Measurements from ENCODE around the gene SH3GLB1. TPM values are rescaled to one million over a fixed set of nuclear protein-coding genes. Genes with fewer than 3 reads are reported as not detected.

The SH3GLB1 gene
- total RNA-seq, 2 experiments from 2014 or later = 46.1 to 47.3 TPM

DNA sequence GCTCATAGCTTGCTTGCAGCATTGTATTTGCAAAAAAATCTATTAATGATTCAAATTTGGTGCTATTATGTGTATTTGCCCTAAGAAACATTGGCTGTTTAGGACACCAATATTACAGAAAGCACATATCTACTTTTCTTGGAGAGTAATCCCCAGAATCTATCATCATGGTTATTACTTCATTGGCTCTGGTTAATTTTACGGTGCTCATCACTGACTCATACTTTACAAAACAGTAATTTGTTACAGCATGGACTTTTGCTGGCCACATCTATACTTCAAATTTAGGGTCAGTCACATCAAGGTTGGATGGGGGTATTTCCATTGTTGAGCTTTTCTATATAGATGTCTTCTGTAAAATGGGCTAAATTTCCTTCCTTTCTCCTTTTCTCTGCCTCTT, 45.7 kb downstream of the SH3GLB1 start:
- no peak overlapping the region for H3K27ac Mint-ChIP-seq
- no peak overlapping the region for H3K4me3 Mint-ChIP-seq
- CTCF ChIA-PET = interaction anchor here (0.7 to 1.4 kb wide), 7 partner anchors 8 to 249 kb away, joined by 3 to 9 read pairs (median 4); partner anchors contain the start of gene SH3GLB1

DNA sequence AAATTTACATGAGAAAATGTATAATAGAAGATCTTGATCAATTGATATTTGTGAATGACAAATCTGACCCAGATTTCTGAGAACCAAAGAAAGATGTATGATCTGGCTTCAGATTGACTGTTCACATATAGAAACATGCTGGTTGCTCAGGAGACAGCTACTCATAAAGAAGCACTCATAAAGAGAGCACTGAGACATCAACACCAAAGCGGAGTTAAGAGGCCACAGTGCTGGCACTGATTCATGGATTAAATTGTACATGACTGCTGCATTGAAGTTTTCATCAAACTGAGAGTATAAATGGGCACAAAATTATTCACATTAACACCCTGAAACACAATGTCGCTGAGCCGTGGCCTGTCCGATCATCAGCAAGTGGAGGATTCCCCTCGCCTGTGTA, 46.2 kb downstream of the SH3GLB1 start:
- intact Hi-C loops (cut with micrococcal nuclease) = no loop called here
- CTCF ChIA-PET = interaction anchor here (0.7 to 1.4 kb wide), 4 partner anchors 9 to 250 kb away, joined by 3 to 9 read pairs (median 4); partner anchors contain the start of gene SH3GLB1

More for the DNA sequence above, 45.7 kb downstream of the SH3GLB1 start:
- ATAC-seq (no peak), DNase-seq (no peak)
- peaks cover 6% of the 10 kb centered on the region for H3K36me3 Mint-ChIP-seq (ENCODE audit: low read depth)
- intact Hi-C loops (cut with micrococcal nuclease) = no loop called here
- POLR2A ChIA-PET = interaction anchor here (0.7 to 1.4 kb wide), 4 partner anchors 10 to 335 kb away, joined by 3 to 5 read pairs (median 3); no protein-coding TSS in a partner anchor
- TF ChIP-seq, protein P1, sequence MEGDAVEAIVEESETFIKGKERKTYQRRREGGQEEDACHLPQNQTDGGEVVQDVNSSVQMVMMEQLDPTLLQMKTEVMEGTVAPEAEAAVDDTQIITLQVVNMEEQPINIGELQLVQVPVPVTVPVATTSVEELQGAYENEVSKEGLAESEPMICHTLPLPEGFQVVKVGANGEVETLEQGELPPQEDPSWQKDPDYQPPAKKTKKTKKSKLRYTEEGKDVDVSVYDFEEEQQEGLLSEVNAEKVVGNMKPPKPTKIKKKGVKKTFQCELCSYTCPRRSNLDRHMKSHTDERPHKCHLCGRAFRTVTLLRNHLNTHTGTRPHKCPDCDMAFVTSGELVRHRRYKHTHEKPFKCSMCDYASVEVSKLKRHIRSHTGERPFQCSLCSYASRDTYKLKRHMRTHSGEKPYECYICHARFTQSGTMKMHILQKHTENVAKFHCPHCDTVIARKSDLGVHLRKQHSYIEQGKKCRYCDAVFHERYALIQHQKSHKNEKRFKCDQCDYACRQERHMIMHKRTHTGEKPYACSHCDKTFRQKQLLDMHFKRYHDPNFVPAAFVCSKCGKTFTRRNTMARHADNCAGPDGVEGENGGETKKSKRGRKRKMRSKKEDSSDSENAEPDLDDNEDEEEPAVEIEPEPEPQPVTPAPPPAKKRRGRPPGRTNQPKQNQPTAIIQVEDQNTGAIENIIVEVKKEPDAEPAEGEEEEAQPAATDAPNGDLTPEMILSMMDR (IDR thresholded peaks at IDR 0.05) = no peak
- peaks cover 9% of the 10 kb centered on the region for H3K4me1 Mint-ChIP-seq (ENCODE audit: low read depth)
- no peaks in the 10 kb centered on the region for H3K9me3 Mint-ChIP-seq
- H3K27me3 Mint-ChIP-seq = no peaks in the 10 kb centered on the region

DNA sequence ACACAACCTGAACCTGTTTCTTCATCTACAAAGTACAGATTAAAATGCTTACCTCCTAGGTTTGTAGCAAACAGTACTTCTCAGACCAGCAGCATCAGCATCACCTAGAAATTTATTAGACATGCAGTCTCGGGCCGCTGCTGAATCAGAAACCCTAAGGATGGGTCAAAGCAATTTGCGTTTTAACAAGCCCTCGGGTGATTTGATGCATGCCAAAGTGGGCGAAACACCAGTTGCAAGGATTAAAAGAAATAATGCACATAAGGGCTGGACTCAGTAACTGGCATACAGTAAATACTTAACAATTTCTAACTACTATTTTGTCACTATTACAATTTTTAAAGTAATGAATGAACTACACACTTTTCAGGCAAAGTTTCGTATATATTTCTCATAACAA, 47.5 kb downstream of the SH3GLB1 start:
- no peak for ATAC-seq

More for the DNA sequence above, 46.2 kb downstream of the SH3GLB1 start:
- H3K9me3 Mint-ChIP-seq = no peaks in the 10 kb centered on the region
- no peak overlapping the region for H3K4me3 Mint-ChIP-seq
- TF ChIP-seq, protein P1 (IDR thresholded peaks at IDR 0.05) = no peak
- H3K36me3 Mint-ChIP-seq (ENCODE audit: low read depth) = peaks cover 5% of the 10 kb centered on the region
- DNase-seq (no peak), ATAC-seq (peak; percentile 35)
- peaks cover 9% of the 10 kb centered on the region for H3K4me1 Mint-ChIP-seq (ENCODE audit: low read depth)
- no peak overlapping the region for H3K27ac Mint-ChIP-seq
- POLR2A ChIA-PET = interaction anchor here (0.7 kb wide), 1 partner anchor 105 kb away, joined by 3 read pairs; no protein-coding TSS in a partner anchor
- peaks cover under 1% of the 10 kb centered on the region for H3K27me3 Mint-ChIP-seq

DNA sequence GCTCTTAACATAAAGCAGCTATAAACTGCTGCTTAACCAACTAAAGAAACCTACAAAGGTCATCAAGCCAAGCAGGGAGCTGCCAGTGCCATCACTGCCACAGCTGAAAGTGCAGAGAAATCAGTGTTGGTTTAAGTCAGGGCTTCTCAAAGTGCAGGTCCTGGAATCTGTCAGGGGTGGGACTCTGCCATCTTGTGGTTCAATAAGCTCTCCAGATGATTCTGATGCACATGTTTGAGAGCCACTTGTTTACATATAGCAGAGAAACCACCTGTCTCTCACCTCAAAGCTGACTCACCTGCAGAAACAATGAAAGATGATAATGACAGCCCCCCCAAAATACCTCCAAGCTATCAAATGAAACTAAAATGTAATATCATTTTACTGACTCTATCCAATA, 49.3 kb downstream of the SH3GLB1 start:
- peak; percentile 39 for DNase-seq
- H3K27me3 Mint-ChIP-seq = peaks cover 4% of the 10 kb centered on the region
- no peaks in the 10 kb centered on the region for H3K9me3 Mint-ChIP-seq
- ATAC-seq = peak; percentile 60
- peaks cover 5% of the 10 kb centered on the region for H3K4me1 Mint-ChIP-seq (ENCODE audit: low read depth)
- H3K27ac Mint-ChIP-seq = no peak overlapping the region
- no peaks in the 10 kb centered on the region for H3K36me3 Mint-ChIP-seq (ENCODE audit: low read depth)
- TF ChIP-seq, protein P1 (IDR thresholded peaks at IDR 0.05) = no peak
- intact Hi-C loops (cut with micrococcal nuclease) = no loop called here
- POLR2A ChIA-PET = interaction anchor here (1.0 to 1.1 kb wide), 2 partner anchors 50 to 64 kb away, joined by 3 read pairs; partner anchors contain the start of gene SH3GLB1
- CTCF ChIA-PET = interaction anchor here (0.8 to 1.8 kb wide), 10 partner anchors 8 to 374 kb away, joined by 3 to 8 read pairs (median 4); no protein-coding TSS in a partner anchor
- H3K4me3 Mint-ChIP-seq = no peak overlapping the region

More for the DNA sequence above, 47.5 kb downstream of the SH3GLB1 start:
- DNase-seq = no peak
- intact Hi-C loops (cut with micrococcal nuclease) = no loop called here
- Mint-ChIP-seq H3K4me1 (ENCODE audit: low read depth) (peaks cover 9% of the 10 kb centered on the region), H3K27ac (no peak overlapping the region), H3K36me3 (ENCODE audit: low read depth) (no peaks in the 10 kb centered on the region), H3K27me3 (peaks cover 4% of the 10 kb centered on the region), H3K9me3 (no peaks in the 10 kb centered on the region), H3K4me3 (no peak overlapping the region)
- TF ChIP-seq, protein P1 (IDR thresholded peaks at IDR 0.05) = no peak
- CTCF ChIA-PET = no interaction called here
- POLR2A ChIA-PET = no interaction called here

- intact Hi-C loops (cut with micrococcal nuclease) = no loop called here
- peaks cover 4% of the 10 kb centered on the region for H3K27me3 Mint-ChIP-seq
- H3K36me3 Mint-ChIP-seq (ENCODE audit: low read depth) = no peaks in the 10 kb centered on the region
- ChIA-PET CTCF (interaction anchor here (0.8 to 1.8 kb wide), 8 partner anchors 9 to 374 kb away, joined by 3 to 8 read pairs (median 4); no protein-coding TSS in a partner anchor), POLR2A (interaction anchor here (1.0 kb wide), 1 partner anchor 65 kb away, joined by 3 read pairs; no protein-coding TSS in a partner anchor)
- DNase-seq (no peak), ATAC-seq (no peak)
- H3K27ac Mint-ChIP-seq = no peak overlapping the region
- TF ChIP-seq, protein P1 (IDR thresholded peaks at IDR 0.05) = no peak
- no peak overlapping the region for H3K4me3 Mint-ChIP-seq
- H3K9me3 Mint-ChIP-seq = peaks cover 2% of the 10 kb centered on the region
- no peaks in the 10 kb centered on the region for H3K4me1 Mint-ChIP-seq (ENCODE audit: low read depth)
These were observed 50.0 kb downstream of the SH3GLB1 start for GRCh38 chr1:86754265-86754974.
